D721Med (cell line): Measurements from ENCODE around the gene LY6G5B.
"Not testable (repeated sequence)": the region's sequence is repeated elsewhere in the genome, so short reads cannot be mapped to it uniquely, and the experiment has no call there.

Experiments
- DNase-seq: peaks from one replicate; pipeline ENCODE4 v3.0.0; 2011; ENCODE audit warnings: low spot score; ENCODE audit not compliant: insufficient read length
- FAIRE-seq: peaks from 2 replicates; lab custom pipeline; 2011; peaks lifted over from hg19 to GRCh38; lab: Jason Lieb, UNC
- TF ChIP-seq, protein P1 (sequence below): IDR thresholded peaks from 2 replicates; pipeline ENCODE4 v1.5.1; 2012; ENCODE audit warnings: mild to moderate bottlenecking, control low read depth; ENCODE audit not compliant: insufficient read depth; ENCODE audit errors: missing control alignments

LY6G5B gene

DNA sequence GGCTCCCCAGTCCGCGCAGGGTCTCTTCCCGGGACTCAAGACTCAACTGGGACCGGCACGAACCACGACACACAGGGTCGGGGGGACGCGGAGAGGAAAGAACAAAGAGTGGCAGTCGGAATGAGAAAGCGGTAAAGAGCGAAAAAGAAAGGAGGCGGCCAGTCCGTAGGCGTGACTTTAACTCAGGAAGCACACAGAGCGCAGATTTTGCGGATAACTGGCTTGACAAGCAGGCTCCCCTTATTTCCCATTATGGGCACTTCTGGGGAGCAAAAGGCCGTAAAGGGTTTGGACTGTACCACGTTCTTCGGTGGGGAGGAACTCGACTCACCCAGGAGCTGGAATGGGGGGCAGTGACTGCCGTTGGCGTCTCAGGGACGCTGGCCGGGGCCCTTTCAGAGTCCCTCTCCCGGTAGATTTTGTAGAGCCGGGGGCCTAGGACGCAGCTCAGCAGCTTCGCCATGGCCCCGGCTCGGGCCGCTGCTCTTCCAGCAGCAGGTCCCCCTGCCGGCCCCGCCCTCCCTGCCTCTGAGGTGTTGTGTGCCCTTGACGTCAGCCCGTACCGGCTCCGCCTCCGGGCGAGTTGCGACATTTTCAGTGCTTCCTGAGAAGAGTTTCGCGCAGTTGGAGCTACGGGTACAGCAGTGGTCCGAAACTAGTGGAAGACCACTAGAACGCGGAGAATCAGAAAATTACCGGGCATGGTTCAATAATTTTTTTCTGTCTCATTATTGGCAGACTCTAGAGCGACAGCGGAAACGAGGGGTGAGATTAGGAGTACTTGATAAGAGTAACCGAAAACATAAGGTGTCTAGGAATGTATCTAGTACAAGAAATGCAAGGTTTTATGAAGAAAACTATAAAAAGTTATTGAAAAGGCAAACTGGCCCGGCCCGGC, 33.3 kb downstream of the LY6G5B start, which contains the start of gene ABHD16A:
Gene ABHD16A (minus strand): TSS at position 506 of the 898 bp plus-strand sequence. CDS start 43 bp downstream, at position 463.
- TF ChIP-seq, protein P1, sequence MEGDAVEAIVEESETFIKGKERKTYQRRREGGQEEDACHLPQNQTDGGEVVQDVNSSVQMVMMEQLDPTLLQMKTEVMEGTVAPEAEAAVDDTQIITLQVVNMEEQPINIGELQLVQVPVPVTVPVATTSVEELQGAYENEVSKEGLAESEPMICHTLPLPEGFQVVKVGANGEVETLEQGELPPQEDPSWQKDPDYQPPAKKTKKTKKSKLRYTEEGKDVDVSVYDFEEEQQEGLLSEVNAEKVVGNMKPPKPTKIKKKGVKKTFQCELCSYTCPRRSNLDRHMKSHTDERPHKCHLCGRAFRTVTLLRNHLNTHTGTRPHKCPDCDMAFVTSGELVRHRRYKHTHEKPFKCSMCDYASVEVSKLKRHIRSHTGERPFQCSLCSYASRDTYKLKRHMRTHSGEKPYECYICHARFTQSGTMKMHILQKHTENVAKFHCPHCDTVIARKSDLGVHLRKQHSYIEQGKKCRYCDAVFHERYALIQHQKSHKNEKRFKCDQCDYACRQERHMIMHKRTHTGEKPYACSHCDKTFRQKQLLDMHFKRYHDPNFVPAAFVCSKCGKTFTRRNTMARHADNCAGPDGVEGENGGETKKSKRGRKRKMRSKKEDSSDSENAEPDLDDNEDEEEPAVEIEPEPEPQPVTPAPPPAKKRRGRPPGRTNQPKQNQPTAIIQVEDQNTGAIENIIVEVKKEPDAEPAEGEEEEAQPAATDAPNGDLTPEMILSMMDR, result no peak
- FAIRE-seq, result no peak
- peak; percentile 98 for DNase-seq

DNA sequence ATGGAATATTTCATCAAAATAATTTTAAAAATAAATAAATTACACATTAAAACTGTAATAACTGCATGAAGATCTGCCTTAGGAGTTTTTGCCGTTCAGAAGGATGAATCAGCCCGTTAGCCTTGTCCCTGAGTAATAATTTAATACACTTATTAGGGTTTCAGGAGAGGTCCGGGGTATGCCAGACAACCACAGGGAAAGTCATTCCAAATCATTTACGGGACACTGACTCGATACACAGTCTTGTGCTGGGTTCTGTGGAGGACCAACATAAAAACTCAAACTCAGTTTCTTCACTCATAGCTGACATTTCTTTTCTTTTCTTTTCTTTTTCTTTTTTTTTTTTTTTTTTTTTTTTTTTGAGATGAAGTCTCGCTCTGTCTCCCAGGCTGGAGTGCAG, 36.2 kb downstream of the LY6G5B start:
- TF ChIP-seq, protein P1, result no peak
- DNase-seq (no peak), FAIRE-seq (no peak)

DNA sequence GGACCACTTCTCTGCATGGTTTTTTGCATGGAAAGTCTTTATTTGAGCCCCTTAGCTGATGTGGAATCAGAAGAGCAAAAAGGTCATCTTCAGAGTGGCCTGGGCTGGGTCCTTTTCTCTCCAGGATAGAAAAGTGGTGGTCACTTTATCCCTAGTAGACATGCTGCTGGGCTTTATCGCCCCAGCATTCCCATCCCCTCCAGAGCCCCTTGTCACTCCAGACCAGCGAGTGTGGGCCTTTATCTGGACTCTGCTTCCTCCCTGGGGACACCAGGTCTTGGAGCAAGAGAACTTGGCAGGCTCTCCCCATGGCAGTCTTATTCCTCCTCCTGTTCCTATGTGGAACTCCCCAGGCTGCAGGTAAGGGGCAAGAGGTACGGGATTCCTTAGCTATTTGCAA, 36.8 kb downstream of the LY6G5B start, which contains the start of gene LY6G6F:
Gene LY6G6F (plus strand): TSS at position 268 of the 400 bp plus-strand sequence. CDS start 41 bp downstream, at position 309.
- FAIRE-seq (no peak), DNase-seq (no peak)
- TF ChIP-seq, protein P1, result no peak

DNA sequence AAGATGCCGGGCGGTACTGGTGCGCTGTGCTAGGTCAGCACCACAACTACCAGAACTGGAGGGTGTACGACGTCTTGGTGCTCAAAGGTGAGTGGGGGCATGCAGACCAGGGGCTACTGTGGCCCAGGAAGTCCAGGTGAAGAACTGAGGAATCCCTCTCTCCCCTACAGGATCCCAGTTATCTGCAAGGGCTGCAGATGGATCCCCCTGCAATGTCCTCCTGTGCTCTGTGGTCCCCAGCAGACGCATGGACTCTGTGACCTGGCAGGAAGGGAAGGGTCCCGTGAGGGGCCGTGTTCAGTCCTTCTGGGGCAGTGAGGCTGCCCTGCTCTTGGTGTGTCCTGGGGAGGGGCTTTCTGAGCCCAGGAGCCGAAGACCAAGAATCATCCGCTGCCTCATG, 37.9 kb downstream of the LY6G5B start:
- no peak for DNase-seq
- TF ChIP-seq, protein P1, result no peak
- FAIRE-seq, result no peak

DNA sequence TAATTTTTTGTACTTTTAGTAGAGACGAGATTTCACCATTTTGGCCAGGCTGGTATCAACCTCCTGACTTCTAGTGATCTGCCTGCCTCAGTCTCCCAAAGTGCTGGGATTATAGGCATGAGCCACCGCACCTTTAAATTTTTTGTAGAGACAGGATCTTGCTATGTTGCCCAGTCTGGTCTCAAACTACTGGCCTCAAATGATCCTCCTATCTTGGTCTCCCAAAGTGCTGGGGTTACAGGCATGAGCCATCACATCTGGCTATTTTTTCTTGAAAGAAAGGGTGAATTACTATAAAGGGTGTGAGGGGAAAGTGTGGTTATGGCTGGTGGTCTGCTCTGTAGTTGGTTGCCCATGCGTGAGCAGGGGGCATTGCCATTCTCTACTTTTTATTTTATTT, 38.4 kb downstream of the LY6G5B start:
- TF ChIP-seq, protein P1, result no peak
- FAIRE-seq (no peak), DNase-seq (no peak)

DNA sequence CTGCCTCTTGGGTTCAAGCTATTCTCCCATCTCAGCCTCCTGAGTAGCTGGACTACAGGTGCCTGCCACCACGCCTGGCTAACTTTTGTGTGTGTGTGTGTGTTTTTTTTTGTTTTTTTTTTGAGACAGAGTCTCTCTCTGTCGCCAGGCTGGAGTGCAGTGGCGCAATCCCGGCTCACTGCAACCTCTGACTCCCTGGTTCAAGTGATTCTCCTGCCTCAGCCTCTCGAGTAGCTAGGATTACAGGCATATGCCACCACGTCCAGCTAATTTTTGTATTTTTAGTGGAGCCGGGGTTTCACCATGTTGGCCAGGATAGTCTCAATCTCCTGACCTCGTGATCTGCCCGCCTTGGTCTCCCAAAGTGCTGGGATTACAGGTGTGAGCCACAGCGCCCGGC, 39.4 kb downstream of the LY6G5B start:
- not testable (repeated sequence) for FAIRE-seq, DNase-seq

DNA sequence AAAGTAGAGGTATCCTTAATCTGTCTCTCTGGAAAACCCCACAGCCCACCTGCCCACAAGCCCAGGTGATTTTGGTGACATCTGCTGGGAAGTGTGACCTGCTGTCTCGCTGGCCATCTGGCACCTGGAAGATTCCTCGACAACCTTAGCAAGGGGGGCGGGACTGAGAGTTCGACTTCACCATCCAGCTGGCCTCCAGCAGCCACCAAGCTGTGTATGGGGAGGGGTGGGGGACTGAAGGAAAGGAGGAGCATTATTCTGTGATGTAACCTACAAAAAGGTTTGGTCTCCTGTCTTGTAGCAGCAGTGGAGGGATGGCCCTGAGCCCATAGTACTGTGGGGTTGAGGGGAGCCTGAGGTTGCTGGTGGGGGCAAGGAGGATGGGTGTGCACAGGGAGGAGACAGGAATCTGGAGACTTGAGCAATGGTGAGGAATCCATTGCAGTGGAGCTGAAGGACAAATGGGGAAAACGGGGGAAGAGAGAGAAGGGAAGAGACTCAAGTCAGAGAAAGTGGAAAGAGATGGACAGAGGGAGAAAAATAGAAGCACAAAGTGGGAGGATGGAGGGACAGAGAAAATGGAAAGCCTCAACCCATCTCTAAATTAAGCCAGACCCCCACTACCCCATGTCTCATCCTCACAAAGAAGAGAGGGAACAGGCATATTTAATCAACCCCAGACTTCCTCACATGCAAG, 40.9 kb downstream of the LY6G5B start:
- no peak for DNase-seq
- no peak for FAIRE-seq
- TF ChIP-seq, protein P1, result no peak
